ENCODE measurements around the gene BIRC5. TPM values are rescaled to one million over a fixed set of nuclear protein-coding genes. Genes with fewer than 3 reads are reported as not detected.
A peak's percentile ranks its signal among the peaks of the same experiment; 100 is the strongest.

Gene BIRC5
- total RNA-seq (under 1 TPM in 1 of 2 experiments, not detected in 1; 0.32 TPM), polyA plus RNA-seq (under 1 TPM in 1 of 2 donors, not detected in 1; 0.18 TPM)

DNA sequence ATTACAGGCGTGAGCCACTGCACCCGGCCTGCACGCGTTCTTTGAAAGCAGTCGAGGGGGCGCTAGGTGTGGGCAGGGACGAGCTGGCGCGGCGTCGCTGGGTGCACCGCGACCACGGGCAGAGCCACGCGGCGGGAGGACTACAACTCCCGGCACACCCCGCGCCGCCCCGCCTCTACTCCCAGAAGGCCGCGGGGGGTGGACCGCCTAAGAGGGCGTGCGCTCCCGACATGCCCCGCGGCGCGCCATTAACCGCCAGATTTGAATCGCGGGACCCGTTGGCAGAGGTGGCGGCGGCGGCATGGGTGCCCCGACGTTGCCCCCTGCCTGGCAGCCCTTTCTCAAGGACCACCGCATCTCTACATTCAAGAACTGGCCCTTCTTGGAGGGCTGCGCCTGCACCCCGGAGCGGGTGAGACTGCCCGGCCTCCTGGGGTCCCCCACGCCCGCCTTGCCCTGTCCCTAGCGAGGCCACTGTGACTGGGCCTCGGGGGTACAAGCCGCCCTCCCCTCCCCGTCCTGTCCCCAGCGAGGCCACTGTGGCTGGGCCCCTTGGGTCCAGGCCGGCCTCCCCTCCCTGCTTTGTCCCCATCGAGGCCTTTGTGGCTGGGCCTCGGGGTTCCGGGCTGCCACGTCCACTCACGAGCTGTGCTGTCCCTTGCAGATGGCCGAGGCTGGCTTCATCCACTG is at the start of gene BIRC5:
Gene BIRC5 (plus strand): TSS at position 238 of the 690 bp plus-strand sequence. CDS start 64 bp downstream, at position 302.
- Mint-ChIP-seq H3K36me3 (no peaks in the 10 kb centered on the region), H3K4me3 (peak within 1 kb of the TSS; percentile 28 to 84 (median 74)), H3K27me3 (no peaks in the 10 kb centered on the region), H3K4me1 (peaks cover 3 to 9% (median 5%) of the 10 kb centered on the region in 4 donors), H3K9me3 (no peaks in the 10 kb centered on the region), H3K27ac (peak within 1 kb of the TSS in 2 of 7 donors; percentile 41 to 84)
- Histone ChIP-seq H3K36me3 (ENCODE audit: insufficient read depth, low read length) (no peaks in the 10 kb centered on the region), H3K4me3 (ENCODE audit: low read length in 2 of 2) (peak within 1 kb of the TSS in 1 of 2 donors; percentile 69), H3K27me3 (ENCODE audit: insufficient read depth, low read length) (no peaks in the 10 kb centered on the region), H3K27ac (ENCODE audit: low read depth, low read length) (peak within 1 kb of the TSS; percentile 21), H3K9me3 (ENCODE audit: control insufficient read depth in 1 of 2, low read length in 2 of 2) (no peaks in the 10 kb centered on the region), H3K4me1 (ENCODE audit: insufficient read depth, low read length) (peaks cover 8% of the 10 kb centered on the region)
- CTCF ChIA-PET (ENCODE audit: partially characterized antibody), result no interaction called here
- DNase-seq, result peak; percentile 86 to 88 (median 87)
- intact Hi-C loops (cut with micrococcal nuclease), result loop anchor here (1.0 to 2.0 kb wide), 2 partner anchors 39 to 74 kb away; no protein-coding TSS in a partner anchor
- POLR2A ChIA-PET (ENCODE audit: partially characterized antibody), result interaction anchor here (2.1 kb wide), 1 partner anchor 74 kb away, joined by 8 read pairs; no protein-coding TSS in a partner anchor

GRCh38 chr17:78164748-78165607 is 49.1 kb upstream of the BIRC5 start:
- no peak overlapping the region for H3K4me3 Mint-ChIP-seq
- Histone ChIP-seq H3K9me3 (ENCODE audit: control insufficient read depth in 1 of 2, low read length in 2 of 2) (no peaks in the 10 kb centered on the region), H3K27ac (ENCODE audit: low read depth, low read length) (no peak overlapping the region), H3K27me3 (ENCODE audit: insufficient read depth, low read length) (no peaks in the 10 kb centered on the region), H3K36me3 (ENCODE audit: insufficient read depth, low read length) (no peaks in the 10 kb centered on the region), H3K4me1 (ENCODE audit: insufficient read depth, low read length) (peaks cover 16% of the 10 kb centered on the region), H3K4me3 (ENCODE audit: low read length in 2 of 2) (no peak overlapping the region)
- POLR2A ChIA-PET (ENCODE audit: partially characterized antibody), result interaction anchor here (1.0 to 1.1 kb wide), 2 partner anchors 21 to 40 kb away, joined by 3 read pairs; no protein-coding TSS in a partner anchor
- DNase-seq, result no peak
- intact Hi-C loops (cut with micrococcal nuclease), result no loop called here
- peaks cover 0 to 1% (median 0%) of the 10 kb centered on the region in 8 donors for H3K9me3 Mint-ChIP-seq
- CTCF ChIA-PET (ENCODE audit: partially characterized antibody), result interaction anchor here (1.3 to 1.5 kb wide), 2 partner anchors 10 to 12 kb away, joined by 4 to 5 read pairs; no protein-coding TSS in a partner anchor
- no peaks in the 10 kb centered on the region for H3K36me3 Mint-ChIP-seq
- peaks cover 2 to 13% (median 7%) of the 10 kb centered on the region in 4 donors for H3K4me1 Mint-ChIP-seq
- no peaks in the 10 kb centered on the region for H3K27me3 Mint-ChIP-seq
- H3K27ac Mint-ChIP-seq, result no peak overlapping the region

DNA sequence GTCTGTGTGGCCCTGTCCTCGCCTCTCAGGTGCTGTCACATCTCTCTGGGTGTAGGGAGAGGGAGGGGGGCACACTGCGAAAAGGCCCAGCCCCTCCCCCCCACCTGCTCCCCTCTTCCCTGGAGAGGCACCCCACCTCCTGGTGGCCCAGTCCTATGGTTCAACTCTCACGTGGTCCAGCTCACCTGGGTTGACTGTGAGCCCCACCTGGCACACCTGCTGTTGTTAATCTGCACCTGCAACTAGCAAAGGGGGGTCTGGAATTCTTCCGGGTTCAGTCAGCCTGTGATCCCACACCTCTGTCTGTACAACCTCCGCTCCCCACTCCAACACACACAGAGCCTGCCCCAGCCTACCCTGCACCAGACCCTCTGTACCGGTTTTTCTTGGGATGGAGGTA is 47.6 kb upstream of the BIRC5 start:
- Mint-ChIP-seq H3K27ac (no peak overlapping the region), H3K36me3 (peaks cover 0 to 9% of the 10 kb centered on the region in 2 donors), H3K4me3 (no peak overlapping the region), H3K27me3 (no peaks in the 10 kb centered on the region), H3K9me3 (peaks cover 0 to 1% (median 0%) of the 10 kb centered on the region in 8 donors), H3K4me1 (peaks cover 6 to 25% (median 13%) of the 10 kb centered on the region in 4 donors)
- H3K4me1 ChIP-seq (ENCODE audit: insufficient read depth, low read length), result peaks cover 25% of the 10 kb centered on the region
- DNase-seq, result no peak
- ChIA-PET POLR2A (ENCODE audit: partially characterized antibody) (interaction anchor here (1.0 kb wide), 1 partner anchor 21 kb away, joined by 5 read pairs; the partner anchor contains the start of gene C17orf99), CTCF (ENCODE audit: partially characterized antibody) (no interaction called here)
- no peak overlapping the region for H3K4me3 ChIP-seq (ENCODE audit: low read length in 2 of 2)
- no peaks in the 10 kb centered on the region for H3K9me3 ChIP-seq (ENCODE audit: control insufficient read depth in 1 of 2, low read length in 2 of 2)
- intact Hi-C loops (cut with micrococcal nuclease), result no loop called here
- H3K27me3 ChIP-seq (ENCODE audit: insufficient read depth, low read length), result no peaks in the 10 kb centered on the region
- H3K27ac ChIP-seq (ENCODE audit: low read depth, low read length), result no peak overlapping the region
- peaks cover 4% of the 10 kb centered on the region for H3K36me3 ChIP-seq (ENCODE audit: insufficient read depth, low read length)

- DNase-seq, result peak; percentile 82 to 90 (median 88)
- intact Hi-C loops (cut with micrococcal nuclease), result loop anchor here (1.0 to 2.0 kb wide), 2 partner anchors 28 to 38 kb away; partner anchors contain the start of gene TMC8
- Histone ChIP-seq H3K36me3 (ENCODE audit: insufficient read depth, low read length) (peaks cover 4% of the 10 kb centered on the region), H3K27me3 (ENCODE audit: insufficient read depth, low read length) (no peaks in the 10 kb centered on the region), H3K9me3 (ENCODE audit: control insufficient read depth in 1 of 2, low read length in 2 of 2) (no peaks in the 10 kb centered on the region), H3K4me1 (ENCODE audit: insufficient read depth, low read length) (peaks cover 41% of the 10 kb centered on the region), H3K4me3 (ENCODE audit: low read length in 2 of 2) (peak within 1 kb of the TSS; percentile 42 to 60), H3K27ac (ENCODE audit: low read depth, low read length) (peak within 1 kb of the TSS; percentile 87)
- Mint-ChIP-seq H3K4me3 (peak within 1 kb of the TSS; percentile 64 to 84 (median 74)), H3K27ac (peak within 1 kb of the TSS; percentile 57 to 84 (median 79)), H3K27me3 (no peaks in the 10 kb centered on the region), H3K9me3 (peaks cover 0 to 1% (median 0%) of the 10 kb centered on the region in 8 donors), H3K4me1 (peaks cover 17 to 44% (median 32%) of the 10 kb centered on the region in 4 donors), H3K36me3 (peaks cover 0 to 23% of the 10 kb centered on the region in 2 donors)
- ChIA-PET POLR2A (ENCODE audit: partially characterized antibody) (interaction anchor here (1.0 to 9.1 kb wide), 8 partner anchors 29 to 59 kb away, joined by 3 to 170 read pairs (median 4); no protein-coding TSS in a partner anchor), CTCF (ENCODE audit: partially characterized antibody) (interaction anchor here (1.4 kb wide), 1 partner anchor 11 kb away, joined by 3 read pairs; no protein-coding TSS in a partner anchor)
Observed at GRCh38 chr17:78168242-78168902, 45.7 kb upstream of the BIRC5 start, which contains the start of gene SYNGR2. TSS of gene SYNGR2 (plus strand) at chr17:78168581. CDS start at chr17:78168617, 36 bp downstream.

DNA sequence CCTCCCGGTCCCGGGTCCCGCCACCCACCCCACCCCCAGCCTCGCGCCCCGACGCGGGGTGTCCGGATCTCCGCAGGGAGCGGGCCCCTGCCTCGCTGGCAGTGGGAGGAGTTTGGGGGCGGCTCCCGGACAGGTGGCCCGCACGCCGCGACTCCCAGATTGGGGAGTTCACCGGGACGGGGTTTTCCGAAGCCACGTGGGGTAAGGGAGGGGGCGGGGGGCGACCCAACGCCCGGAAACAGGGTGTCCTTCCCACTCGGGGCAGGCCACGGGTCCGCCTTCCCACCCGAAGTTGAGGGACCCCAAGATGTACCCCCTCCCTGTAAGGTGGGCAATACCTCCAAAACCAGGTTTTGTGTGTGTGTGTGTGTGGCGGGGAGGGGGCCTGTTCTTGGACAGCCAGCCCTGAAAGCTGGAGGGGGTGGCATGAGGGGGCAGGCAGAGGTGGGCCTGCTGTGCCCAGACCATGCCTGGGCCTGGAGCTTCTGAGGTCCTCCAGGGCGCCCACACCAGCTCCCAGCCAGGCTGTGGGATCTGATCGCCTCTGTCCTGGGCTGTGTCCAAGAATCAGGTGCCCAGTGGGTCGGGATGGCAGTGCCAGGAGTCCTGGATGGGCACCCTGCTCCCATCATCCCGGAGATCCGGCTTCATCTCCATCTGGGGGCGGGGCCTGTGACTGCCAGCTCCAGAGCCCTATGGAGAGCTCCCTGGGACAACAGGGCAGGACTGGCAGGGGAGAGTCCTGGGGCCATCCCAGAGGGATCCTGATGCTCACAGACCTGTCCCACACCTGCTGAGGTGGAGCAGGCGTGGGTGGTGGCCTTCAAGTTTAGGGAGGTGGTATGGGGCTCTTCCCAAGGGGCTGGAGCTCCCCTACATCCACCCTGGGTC is 44.9 kb upstream of the BIRC5 start:
- CTCF ChIA-PET (ENCODE audit: partially characterized antibody), result interaction anchor here (0.6 to 1.8 kb wide), 4 partner anchors 10 to 93 kb away, joined by 3 to 4 read pairs (median 4); no protein-coding TSS in a partner anchor
- H3K9me3 ChIP-seq (ENCODE audit: control insufficient read depth in 1 of 2, low read length in 2 of 2), result no peaks in the 10 kb centered on the region
- peaks cover 4% of the 10 kb centered on the region for H3K36me3 ChIP-seq (ENCODE audit: insufficient read depth, low read length)
- Mint-ChIP-seq H3K4me1 (peaks cover 25 to 52% (median 40%) of the 10 kb centered on the region in 4 donors), H3K9me3 (peaks cover 0 to 1% (median 0%) of the 10 kb centered on the region in 8 donors), H3K4me3 (peak overlapping the region; percentile 64 to 83 (median 74)), H3K36me3 (peaks cover 0 to 26% of the 10 kb centered on the region in 2 donors), H3K27me3 (no peaks in the 10 kb centered on the region), H3K27ac (peak overlapping the region; percentile 57 to 84 (median 79))
- intact Hi-C loops (cut with micrococcal nuclease), result loop anchor here (1.0 to 2.0 kb wide), 2 partner anchors 29 to 38 kb away; partner anchors contain the start of gene TMC8
- H3K27me3 ChIP-seq (ENCODE audit: insufficient read depth, low read length), result no peaks in the 10 kb centered on the region
- peaks cover 49% of the 10 kb centered on the region for H3K4me1 ChIP-seq (ENCODE audit: insufficient read depth, low read length)
- POLR2A ChIA-PET (ENCODE audit: partially characterized antibody), result interaction anchor here (0.8 to 9.1 kb wide), 13 partner anchors 10 to 211 kb away, joined by 3 to 170 read pairs (median 4); partner anchors contain the start of genes TMC8 and TNRC6C
- H3K27ac ChIP-seq (ENCODE audit: low read depth, low read length), result peak overlapping the region; percentile 87
- DNase-seq, result peak; percentile 33 to 82 (median 42)
- H3K4me3 ChIP-seq (ENCODE audit: low read length in 2 of 2), result peak overlapping the region; percentile 42 to 60

Data from CD4-positive, alpha-beta memory T cell (primary cell).